ENCODE results near the gene ZRANB1.
A peak's percentile ranks its signal among the peaks of the same experiment; 100 is the strongest.

The ZRANB1 gene

GRCh38 chr10:125003146-125003900 lies 61.4 kb downstream of the ZRANB1 start:
- no peak overlapping the region for H3K27ac ChIP-seq
- peak; percentile 10; the same call in 1 of the 2 replicates for TF ChIP-seq CTCF (conservative IDR thresholded peaks at IDR 0.05)

- TF ChIP-seq CTCF (conservative IDR thresholded peaks at IDR 0.05) = no peak
- no peak overlapping the region for H3K27ac ChIP-seq
Observed at GRCh38 chr10:125003901-125004467, 62.1 kb downstream of the ZRANB1 start.

- no peak overlapping the region for H3K27ac ChIP-seq
- no peak for TF ChIP-seq CTCF (conservative IDR thresholded peaks at IDR 0.05)
Observed at GRCh38 chr10:125004571-125005311, 62.8 kb downstream of the ZRANB1 start.

GRCh38 chr10:125005312-125006187 lies 63.6 kb downstream of the ZRANB1 start:
- H3K27ac ChIP-seq = no peak overlapping the region
- no peak for TF ChIP-seq CTCF (conservative IDR thresholded peaks at IDR 0.05)

- H3K27ac ChIP-seq = no peak overlapping the region
- TF ChIP-seq CTCF (conservative IDR thresholded peaks at IDR 0.05) = no peak
Observed at GRCh38 chr10:125006188-125006680, 64.3 kb downstream of the ZRANB1 start.

GRCh38 chr10:125006921-125007426 lies 65.1 kb downstream of the ZRANB1 start:
- TF ChIP-seq CTCF (conservative IDR thresholded peaks at IDR 0.05) = no peak
- peak overlapping the region; percentile 70 for H3K27ac ChIP-seq

All from VCaP (cell line).